Fibroblast of mammary gland (primary cell): Measurements from ENCODE around the gene CACNA2D3.
A peak's percentile ranks its signal among the peaks of the same experiment; 100 is the strongest.

Experiments used
- DNase-seq: peaks from one replicate; pipeline ENCODE4 v3.0.0-alpha.2; 2010; ENCODE audit warnings: low read depth
- H3K4me3 ChIP-seq: 2 replicates; pipeline ENCODE4 v1.5.1; 2011; ENCODE audit warnings: low read depth, mild to moderate bottlenecking, low read length, moderate library complexity; ENCODE audit not compliant: control insufficient read depth
- TF ChIP-seq, protein P1 (sequence below): conservative IDR thresholded peaks from 2 replicates; pipeline ENCODE4 v1.5.1; 2011; ENCODE audit warnings: low read depth, low read length, inconsistent platforms; ENCODE audit not compliant: control insufficient read depth, insufficient read depth

Gene CACNA2D3

DNA sequence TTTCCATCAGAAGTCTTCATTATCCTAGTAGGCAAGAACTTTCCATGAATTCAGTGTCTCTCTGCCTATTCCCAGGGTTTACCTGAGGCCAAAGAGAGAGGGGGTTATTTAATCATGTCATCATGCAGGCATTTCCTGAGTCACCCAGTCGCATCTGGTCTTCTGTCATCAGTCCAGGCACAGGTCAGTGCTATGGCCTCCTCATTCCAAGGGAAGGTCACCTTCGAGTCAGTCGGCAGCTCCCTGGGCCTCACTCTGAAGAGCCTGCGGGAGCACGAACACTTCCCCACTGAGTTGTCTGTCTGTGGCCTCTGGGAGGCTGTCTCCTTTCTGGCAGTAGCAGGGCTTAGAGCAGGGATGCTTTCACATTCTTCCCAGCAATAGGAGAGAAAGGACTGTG is 831.7 kb downstream of the CACNA2D3 start:
- TF ChIP-seq, protein P1, sequence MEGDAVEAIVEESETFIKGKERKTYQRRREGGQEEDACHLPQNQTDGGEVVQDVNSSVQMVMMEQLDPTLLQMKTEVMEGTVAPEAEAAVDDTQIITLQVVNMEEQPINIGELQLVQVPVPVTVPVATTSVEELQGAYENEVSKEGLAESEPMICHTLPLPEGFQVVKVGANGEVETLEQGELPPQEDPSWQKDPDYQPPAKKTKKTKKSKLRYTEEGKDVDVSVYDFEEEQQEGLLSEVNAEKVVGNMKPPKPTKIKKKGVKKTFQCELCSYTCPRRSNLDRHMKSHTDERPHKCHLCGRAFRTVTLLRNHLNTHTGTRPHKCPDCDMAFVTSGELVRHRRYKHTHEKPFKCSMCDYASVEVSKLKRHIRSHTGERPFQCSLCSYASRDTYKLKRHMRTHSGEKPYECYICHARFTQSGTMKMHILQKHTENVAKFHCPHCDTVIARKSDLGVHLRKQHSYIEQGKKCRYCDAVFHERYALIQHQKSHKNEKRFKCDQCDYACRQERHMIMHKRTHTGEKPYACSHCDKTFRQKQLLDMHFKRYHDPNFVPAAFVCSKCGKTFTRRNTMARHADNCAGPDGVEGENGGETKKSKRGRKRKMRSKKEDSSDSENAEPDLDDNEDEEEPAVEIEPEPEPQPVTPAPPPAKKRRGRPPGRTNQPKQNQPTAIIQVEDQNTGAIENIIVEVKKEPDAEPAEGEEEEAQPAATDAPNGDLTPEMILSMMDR: no peak
- peak; percentile 85 for DNase-seq
- H3K4me3 ChIP-seq: no peak overlapping the region

DNA sequence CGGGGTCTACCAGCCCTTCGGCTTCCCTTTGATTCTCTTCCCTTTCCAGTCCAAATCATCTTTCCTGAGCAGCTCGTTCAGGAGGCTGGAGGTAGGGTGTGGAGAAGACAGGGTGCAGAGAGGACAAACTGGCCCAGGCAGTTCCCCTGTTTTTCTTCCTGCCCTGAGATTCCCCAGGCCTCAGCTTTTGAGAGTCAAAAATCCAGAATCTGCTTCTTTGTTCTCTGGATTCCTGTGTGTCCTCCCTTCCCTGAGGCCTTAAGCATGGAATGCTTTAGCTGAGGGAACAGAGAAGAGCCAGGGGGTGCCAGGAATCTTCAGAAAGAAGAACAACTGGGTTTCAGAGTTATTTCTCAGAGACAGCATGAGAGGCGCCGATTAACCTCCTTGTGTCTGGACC is 832.2 kb downstream of the CACNA2D3 start:
- DNase-seq: no peak
- TF ChIP-seq, protein P1: no peak
- no peak overlapping the region for H3K4me3 ChIP-seq

DNA sequence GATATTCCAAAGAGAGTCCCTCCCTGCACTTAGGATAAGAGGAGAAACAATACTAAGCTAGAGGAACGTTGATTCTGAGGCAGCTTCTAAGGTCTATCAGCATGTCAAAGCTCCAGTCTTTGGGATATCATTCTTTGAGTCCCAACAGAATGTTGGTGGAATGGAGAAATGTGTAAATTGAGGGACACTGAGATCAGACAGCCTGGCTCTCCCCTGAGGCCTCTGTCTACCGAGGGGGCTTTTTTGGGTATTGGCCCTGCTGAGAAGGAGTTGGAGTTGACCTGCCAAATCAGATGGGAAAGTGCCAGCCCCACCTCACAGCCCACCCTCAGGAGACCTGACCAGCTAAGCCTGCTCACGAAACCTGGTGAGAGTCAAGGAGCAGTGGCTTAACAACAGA is 833.1 kb downstream of the CACNA2D3 start:
- H3K4me3 ChIP-seq: no peak overlapping the region
- no peak for DNase-seq
- TF ChIP-seq, protein P1: no peak

DNA sequence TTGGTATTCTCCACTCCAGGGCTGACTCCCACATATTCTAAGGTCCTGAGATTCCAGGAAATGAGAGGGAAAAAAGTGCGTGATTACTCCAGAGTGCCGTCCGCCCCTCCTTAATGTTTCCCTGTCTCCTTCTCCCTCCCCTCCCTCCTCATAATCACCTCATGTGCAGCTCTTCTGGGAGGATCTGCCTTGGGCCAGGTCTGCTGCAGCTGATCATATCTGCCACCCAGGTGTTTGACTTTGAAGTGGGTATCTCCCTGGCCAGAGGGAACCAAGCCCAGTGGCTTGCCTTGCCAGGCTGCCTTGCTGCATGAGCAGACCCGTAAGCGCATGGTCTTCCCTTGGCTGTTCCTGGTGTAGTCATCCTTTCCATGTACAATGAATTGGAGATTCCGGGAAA is 833.6 kb downstream of the CACNA2D3 start:
- TF ChIP-seq, protein P1: no peak
- DNase-seq: no peak
- no peak overlapping the region for H3K4me3 ChIP-seq

DNA sequence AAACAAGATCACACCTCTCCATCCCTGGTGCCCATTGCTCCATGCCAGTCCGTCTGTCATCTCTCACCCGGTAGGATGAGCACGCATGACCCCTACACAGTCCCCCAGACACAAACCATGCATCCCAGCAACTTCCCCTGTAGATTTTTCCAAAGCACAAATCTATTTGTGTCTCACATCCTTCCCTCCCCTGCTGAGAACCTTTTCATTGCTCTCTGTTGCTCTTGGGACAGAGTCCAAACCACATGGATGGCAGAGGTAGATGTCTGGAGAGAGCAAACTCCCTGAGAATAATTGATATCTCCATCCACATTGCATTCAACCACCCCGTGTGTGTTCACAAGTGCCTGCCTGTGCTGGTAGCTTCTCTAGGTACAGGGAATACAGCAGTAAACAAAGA is 835.4 kb downstream of the CACNA2D3 start:
- DNase-seq: peak; percentile 38

DNA sequence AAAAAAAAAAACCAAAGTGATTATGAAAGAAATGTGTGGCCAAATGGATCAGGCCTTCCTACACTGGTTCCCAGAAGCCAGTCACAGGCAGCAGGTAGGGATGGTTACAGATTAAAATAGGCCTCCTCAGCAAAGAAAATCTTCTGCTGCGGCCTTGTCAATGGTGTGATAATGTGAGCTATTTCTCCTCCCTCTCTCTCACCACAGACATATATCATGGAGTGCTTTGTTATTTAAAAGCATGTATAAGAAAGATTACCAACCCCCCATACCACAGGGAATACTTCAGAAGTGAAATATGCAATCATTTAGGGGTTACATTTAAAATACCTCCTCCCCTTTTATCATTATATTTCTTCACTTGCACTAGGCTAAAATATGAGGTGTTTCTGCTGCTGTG is 837.7 kb downstream of the CACNA2D3 start:
- no peak overlapping the region for H3K4me3 ChIP-seq
- DNase-seq: no peak
- TF ChIP-seq, protein P1: no peak

More for the DNA sequence above, 835.4 kb downstream of the CACNA2D3 start:
- H3K4me3 ChIP-seq: no peak overlapping the region
- TF ChIP-seq, protein P1: no peak

DNA sequence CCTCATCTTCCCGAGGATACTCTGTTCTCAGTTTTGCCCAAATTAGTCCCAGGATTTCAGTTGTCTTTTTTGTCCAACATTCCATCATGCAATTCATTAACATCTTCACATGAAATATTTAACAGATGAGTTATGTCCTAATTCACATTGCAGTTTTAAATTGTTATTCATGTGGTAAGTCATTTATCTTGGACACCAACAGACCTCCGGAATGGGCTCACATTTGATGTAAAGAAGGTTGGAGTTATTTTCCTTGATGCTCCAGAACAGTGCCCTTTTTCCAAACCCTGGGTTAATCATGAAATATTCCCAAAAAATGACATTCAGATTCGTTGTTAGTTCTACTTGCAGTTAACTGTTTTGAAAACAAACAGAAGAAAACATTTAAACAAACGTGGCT is 838.3 kb downstream of the CACNA2D3 start:
- no peak overlapping the region for H3K4me3 ChIP-seq
- DNase-seq: no peak
- TF ChIP-seq, protein P1: no peak
